ENCODE results near the gene SUPT3H. TPM values are rescaled to one million over a fixed set of nuclear protein-coding genes. Genes with fewer than 3 reads are reported as not detected.

The SUPT3H gene
- total and polyA plus RNA-seq, 2 of the 13 experiments (the other 11 are each of a cell fraction or from before 2014, with no cell fraction given), result 11.9 to 36.1 TPM

GRCh38 chr6:45423111-45423823 is 45.5 kb upstream of the SUPT3H start (continued):
- no peak for TF ChIP-seq NFYC (CRISPR knock-in tag; IDR thresholded peaks at IDR 0.05)
- no peak for TF ChIP-seq HOXA3 (CRISPR knock-in tag; IDR thresholded peaks at IDR 0.05)
- no peak for TF ChIP-seq SCMH1 (CRISPR knock-in tag; IDR thresholded peaks at IDR 0.05; ENCODE audit: borderline replicate concordance)
- TF ChIP-seq ZNF572 (CRISPR knock-in tag; IDR thresholded peaks at IDR 0.05), result no peak
- no peak for TF ChIP-seq BORCS8-MEF2B (CRISPR knock-in tag; IDR thresholded peaks at IDR 0.05)
- TF ChIP-seq ZNF281 (CRISPR knock-in tag; IDR thresholded peaks at IDR 0.05; ENCODE audit: borderline replicate concordance), result no peak
- TF ChIP-seq SMC3 (IDR thresholded peaks at IDR 0.05; ENCODE audit: low read length), result no peak
- no peak for TF ChIP-seq TCF12 (IDR thresholded peaks at IDR 0.05)
- no peak for TF ChIP-seq TCF12 (CRISPR knock-in tag; IDR thresholded peaks at IDR 0.05)
- no peak for TF ChIP-seq ZNF562 (CRISPR knock-in tag; IDR thresholded peaks at IDR 0.05; ENCODE audit: borderline replicate concordance)
- TF ChIP-seq KDM5B (CRISPR knock-in tag; IDR thresholded peaks at IDR 0.05; ENCODE audit: borderline replicate concordance), result no peak
- TF ChIP-seq PCBP2 (optimal IDR thresholded peaks at IDR 0.05; ENCODE audit: low read depth, low read length, poor library complexity, severe bottlenecking), result no peak
- no peak for TF ChIP-seq RCOR2 (CRISPR knock-in tag; IDR thresholded peaks at IDR 0.05)
- TF ChIP-seq NR2F1 (CRISPR knock-in tag; IDR thresholded peaks at IDR 0.05), result no peak
- TF ChIP-seq USF2 (IDR thresholded peaks at IDR 0.05; ENCODE audit: low read depth, low read length), result no peak
- no peak for TF ChIP-seq USF2 (CRISPR knock-in tag; IDR thresholded peaks at IDR 0.05; ENCODE audit: borderline replicate concordance)
- no peak for TF ChIP-seq SALL1 (CRISPR knock-in tag; IDR thresholded peaks at IDR 0.05)
- 0 out of 2 replicates have a peak, but pooled peaks have one; percentile 33 for TF ChIP-seq ZBTB46 (CRISPR knock-in tag; IDR thresholded peaks at IDR 0.05; ENCODE audit: borderline replicate concordance)
- no peak for TF ChIP-seq SOX6 (IDR thresholded peaks at IDR 0.05)
- no peak for TF ChIP-seq SOX6 (CRISPR knock-in tag; IDR thresholded peaks at IDR 0.05)
- TF ChIP-seq THAP8 (CRISPR knock-in tag; IDR thresholded peaks at IDR 0.05; ENCODE audit: borderline replicate concordance), result no peak
- TF ChIP-seq ATF3 (CRISPR knock-in tag; IDR thresholded peaks at IDR 0.05), result no peak
- TF ChIP-seq ZMAT5 (CRISPR knock-in tag; IDR thresholded peaks at IDR 0.05; ENCODE audit: borderline replicate concordance, low read depth), result no peak

Measured in HepG2 (cell line).